Activated CD8-positive, alpha-beta memory T cell treated with anti-CD3 and anti-CD28 coated beads, Interleukin-2, amount 50 U/mL, for 4 hours (primary cell): ENCODE measurements around the gene VASN.

ENCODE experiments used
- DNase-seq: peaks from one replicate; pipeline ENCODE4 v3.0.0-alpha.2; 2020

The VASN gene

DNA sequence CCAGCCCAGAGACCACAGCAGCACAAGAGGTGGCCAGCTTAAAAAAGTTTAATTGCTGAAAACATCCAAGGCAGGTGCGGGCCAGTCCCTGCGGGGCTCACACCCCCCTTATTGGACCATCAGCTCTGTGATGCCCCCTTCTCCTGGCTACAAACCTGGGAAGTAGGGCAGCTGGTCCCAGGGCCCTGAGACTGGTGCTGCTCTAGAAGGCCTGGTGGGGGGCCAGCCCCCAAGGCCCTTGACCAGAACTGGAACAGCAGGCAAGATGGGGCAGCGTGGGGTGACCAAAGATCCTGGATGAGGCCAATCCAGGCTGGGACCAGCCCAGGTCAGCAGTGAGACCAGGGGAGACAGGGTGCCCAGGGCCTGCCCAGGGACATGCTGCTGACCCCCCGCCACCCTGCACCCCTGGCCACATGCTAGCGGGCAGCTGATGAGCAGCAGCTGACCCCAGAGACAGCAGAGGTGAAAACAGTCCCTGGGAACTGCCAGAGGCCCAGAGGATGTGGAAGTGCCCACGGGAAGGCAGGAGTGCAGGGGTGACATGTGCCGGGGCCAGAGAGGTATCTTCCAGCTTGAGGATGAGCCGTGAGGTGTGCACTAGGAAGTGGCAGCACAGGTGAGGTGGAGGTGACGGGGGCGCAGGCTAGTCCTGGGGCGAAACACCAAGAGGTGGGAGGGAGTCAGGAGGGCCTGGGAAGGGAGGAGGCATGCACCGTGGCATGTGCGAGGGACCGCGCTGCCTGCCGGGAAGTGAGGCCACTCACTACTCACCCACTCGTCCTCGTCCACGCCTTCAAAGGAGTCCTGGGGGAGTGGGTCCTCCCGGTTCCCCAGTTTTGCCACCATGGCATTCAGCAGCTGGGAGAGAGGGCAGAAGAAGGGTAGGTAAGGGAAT lies 16.9 kb upstream of the VASN start:
- no peak for DNase-seq

DNA sequence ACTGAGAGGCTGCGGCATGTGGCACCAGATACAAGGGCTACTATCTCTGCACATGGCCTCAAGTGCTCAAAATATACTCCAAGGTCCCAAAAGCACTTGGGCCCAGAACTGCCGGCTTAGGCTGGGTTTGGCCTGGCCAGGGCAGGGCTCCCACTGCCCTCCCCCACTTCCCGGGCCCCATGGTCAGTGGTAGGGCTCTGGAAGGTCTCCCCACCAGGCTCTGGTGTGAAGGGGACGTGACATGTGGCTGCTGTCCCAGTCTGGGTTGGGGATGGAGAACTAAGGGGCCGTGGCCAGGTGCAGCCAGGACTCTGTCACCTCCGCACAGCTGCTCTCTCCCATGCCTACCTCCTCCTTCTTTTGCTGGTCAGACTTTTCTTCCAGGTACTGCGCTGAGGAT lies 14.8 kb upstream of the VASN start:
- DNase-seq, result no peak

DNA sequence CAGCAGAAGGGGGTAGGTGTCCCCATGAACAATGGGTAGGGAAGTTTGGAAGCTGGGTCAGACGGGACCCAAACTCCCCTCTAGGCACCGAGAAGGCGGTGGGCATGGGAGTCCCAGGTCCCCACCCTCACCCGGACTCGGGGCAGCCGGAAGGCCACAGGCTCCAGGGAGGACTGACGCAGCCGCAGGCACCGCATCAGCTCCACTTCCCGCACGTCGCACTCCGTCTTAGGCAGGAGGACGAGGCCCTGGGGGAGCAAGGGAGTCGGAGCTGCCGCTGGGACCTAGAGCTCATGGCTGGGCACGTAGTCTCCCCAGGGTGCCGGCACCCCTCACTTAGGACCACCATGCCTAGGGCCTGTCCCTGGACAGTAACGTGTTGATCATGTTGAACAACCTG lies 13.4 kb upstream of the VASN start:
- no peak for DNase-seq

DNA sequence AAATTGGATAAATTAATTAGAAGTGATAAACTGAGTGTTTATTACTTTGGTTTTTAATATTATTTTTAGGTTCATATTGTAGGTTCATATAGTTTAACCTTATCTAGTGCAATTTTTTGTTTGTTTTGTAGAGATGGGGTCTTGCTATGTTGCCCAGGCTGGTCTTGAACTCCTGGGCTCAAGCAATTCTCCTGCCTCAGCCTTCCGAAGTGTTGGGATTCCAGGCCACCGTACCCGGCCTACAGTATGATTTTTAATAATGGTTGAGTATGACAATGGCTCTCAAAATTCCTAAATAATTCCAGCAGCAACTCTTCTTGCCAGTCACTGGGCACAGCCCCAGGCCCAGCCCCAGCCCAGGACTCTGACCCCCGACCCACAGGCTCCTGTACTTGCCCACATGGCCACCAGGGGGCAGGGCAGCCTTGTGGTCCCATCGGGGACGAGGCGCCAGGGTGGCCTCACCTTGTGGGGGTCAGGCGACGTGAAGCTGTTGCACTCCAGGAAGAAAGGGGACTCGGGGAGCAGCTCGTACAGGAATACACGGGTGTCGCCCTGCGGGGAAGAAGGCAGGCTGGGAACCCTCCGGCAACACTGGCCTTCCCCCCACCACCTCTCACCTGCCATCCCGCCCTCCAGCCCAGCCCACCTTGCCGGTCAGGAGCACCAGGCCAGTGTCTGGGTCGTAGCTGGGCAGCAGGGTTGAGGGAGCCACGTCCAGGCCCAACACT lies 12.7 kb upstream of the VASN start:
- peak; percentile 72 for DNase-seq

DNA sequence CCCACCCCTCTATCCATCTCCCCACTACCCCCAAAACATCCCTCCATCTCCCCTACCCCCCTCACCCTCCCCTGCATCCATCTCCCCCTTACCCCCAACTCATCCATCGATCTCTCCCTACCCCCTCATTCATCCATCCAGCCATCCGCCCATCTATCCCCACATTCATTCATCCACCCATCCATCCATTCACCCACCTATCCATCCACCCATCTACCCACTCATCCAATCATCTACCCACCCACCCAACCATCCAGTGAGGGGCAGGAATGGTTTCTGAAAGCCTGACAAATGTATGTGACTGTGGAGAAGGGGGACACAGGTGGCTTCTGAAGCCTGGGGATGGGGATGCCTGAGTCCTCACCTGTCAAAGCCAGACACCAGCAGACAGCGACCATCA lies 11.7 kb upstream of the VASN start:
- DNase-seq, result no peak

DNA sequence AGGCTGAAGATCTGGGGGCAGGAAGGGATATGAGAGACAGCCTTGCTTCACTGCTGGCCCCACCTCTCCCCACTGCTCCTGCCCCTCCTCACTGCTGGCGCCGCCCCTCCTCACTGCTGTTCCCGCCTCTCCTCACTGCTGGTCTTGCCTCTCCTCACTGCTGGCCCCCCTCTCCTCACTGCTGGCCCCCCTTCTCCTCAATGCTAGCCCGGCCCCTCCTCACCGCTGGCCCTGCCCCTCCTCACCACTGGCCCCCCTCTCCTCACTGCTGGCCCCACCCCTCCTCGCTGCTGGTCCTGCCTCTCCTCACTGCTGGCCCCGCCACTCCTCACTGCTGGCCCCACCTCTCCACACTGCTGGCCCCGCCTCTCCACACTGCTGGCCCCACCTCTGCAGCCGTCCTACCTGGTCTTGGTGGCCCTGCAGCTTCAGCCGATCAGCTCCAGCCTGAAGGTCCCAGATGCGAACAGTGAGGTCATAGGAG lies 11.1 kb upstream of the VASN start:
- DNase-seq, result no peak

DNA sequence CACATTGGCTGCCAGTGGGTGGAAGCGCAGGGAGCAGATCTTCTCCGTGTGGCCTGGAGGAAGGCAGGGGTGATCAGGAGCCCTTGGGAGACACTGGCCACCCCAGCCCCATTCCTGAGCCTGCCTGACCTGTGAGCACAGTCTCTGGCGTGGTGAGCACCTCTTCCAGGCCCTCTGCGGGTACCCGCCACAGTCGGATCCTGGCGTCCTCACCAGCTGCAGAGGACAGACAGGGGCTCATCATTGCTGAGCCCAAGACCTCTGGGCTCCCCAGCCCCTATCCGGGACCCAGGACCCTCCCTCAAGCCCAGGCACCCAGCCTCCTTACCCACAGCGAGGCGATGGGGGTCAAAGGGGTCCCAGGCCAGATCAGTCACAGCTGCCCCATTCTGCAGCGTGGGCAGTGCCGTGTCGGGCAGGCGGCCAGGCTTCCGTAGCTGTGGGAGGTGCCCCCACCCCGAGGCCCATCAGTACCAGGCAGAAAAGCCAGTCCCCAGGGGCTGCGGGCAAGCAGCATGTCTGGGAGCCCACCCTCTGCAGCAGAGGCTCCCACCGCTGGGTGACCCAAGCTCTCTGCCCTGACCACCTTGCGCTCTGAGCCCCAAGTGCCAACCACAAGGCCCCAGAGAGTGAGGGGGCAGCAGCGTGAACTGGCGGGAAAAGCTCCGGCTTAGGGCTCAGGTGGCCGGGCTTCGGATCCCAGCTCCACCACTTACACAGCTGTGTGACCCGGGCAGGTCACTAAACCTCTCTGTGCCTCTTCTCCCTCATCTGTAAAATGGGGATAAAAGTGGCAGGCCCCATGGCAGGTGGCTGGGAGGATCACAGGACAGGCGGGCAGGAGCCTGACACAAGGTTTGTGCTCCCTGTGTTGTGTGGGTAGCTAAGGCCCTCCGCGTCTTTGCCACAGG lies 10.4 kb upstream of the VASN start:
- no peak for DNase-seq

DNA sequence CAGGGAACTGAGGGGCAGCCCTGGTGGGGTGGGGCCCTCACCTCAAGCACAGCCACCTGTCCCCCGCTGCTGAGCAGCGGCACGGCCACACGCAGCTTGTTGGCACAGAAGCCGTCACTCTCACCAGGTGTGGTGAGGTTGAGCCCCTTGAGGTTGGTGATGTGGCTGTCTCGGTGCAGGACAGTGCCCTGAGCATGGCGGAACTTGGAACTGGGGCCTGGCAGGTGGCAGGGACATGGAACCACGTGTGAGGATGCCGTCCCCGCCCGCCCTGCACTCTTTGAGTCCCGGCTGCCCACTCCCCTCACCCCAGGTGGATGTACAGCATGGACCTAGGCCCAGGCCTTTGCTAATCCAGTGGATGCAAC lies 9.7 kb upstream of the VASN start:
- no peak for DNase-seq

DNA sequence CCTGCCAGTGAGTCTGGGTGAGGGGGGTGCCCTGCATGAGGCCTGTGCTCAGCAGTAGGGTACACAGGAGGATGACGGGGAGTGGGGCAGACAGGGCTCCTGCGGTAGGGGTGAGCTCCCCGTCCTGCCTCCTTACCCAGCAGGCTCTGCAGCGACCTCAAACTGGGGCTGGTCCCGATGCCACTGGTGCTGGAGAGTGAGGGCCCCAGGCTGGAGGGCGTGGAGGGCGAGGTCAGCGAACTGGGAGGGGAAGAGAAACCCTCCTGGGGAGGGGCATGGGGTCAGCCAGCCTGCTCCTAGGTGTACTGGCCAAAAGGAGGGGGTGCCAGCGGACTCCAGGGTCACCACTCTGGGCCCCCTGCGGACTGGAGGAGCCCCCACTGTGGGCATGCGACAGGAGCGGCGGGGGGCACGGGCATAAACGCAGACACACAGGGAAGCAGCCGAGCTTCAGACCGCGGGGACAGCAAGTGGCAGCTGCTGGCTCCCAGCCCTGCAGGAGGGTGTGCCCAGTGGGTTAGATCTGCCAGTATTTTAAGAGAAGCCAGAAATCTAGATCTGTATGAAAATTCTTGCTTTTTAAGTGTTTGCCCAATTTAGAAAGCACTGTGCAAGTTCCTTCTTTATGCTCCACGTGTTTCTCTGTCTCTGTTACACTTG lies 9.0 kb upstream of the VASN start:
- DNase-seq, result no peak

DNA sequence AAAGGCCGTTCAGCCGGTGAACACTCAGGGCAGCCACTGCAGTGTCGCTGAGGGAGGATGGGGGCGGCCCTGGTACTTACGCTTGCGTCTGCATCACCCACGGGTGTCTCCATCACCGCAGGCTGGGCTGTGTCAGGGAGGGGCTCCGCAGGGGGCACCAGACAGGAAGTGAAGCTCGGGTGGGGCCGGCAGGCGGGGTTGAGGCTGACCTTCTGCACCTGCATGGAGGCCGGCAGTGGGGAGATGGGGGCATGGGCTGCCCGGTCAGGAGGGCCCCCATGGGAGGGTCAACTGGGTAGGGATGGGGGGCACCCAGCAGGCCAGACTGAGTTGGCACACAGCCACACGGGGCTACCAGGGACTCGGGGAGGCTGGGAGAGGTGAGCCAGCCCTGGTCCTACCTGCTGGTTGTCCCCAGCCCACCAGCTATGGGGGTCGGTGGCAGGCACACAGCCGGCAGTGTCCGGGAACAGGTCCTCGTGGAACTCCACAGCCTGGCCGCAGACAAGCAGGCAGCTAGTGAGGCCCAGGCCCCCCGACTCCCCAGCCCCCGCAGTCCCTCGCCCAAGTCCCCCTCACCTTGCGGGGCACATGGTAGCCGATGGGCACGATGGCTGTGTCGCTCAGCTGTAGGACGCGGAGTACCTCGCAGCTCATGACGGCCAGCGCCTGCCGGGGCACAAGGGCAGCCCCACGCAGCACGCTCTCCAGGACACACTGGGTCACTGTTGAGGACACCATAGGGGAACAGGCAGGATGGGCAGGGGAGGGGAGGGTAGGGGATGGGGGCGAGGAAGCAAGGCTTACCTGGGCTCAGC lies 7.2 kb upstream of the VASN start:
- DNase-seq, result no peak

DNA sequence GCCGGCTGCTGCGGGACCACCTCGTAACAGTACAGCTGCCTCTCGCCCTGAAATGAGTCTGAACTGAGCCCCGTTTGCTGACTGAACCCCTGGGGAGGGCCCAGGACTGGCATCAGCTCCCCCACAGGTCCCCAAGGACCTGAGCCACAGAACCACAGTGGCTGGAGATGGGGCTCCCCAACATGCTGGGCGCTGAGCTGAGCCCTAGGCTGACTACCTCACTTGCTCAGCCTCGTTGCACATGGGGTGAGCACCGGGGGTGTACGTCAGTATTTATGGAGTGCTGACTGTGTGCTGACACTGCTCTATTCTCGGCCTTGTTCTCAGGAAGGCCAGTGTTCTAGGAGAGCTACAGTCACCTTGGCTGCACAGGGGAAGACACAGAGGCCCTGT lies 6.6 kb upstream of the VASN start:
- DNase-seq, result no peak

DNA sequence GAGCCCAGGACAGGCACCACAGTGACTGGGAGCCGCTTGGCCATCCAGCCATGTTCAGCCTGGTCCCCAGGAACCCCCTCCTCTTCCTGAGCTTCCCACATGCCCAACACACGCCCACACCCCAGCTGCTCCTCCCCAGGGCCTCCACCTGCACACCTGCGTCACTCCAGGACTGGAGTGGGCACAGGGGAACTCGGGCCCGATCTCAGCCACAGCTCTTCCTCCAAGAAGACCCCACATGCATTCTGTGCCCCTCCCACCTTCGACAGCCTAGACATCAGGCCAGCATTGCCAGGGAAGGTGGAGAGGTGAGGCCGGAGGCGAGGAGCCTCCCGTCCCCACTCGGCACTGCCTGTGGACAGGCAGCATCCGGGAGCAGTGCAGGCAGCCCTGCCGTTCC lies 6.0 kb upstream of the VASN start:
- DNase-seq, result no peak

DNA sequence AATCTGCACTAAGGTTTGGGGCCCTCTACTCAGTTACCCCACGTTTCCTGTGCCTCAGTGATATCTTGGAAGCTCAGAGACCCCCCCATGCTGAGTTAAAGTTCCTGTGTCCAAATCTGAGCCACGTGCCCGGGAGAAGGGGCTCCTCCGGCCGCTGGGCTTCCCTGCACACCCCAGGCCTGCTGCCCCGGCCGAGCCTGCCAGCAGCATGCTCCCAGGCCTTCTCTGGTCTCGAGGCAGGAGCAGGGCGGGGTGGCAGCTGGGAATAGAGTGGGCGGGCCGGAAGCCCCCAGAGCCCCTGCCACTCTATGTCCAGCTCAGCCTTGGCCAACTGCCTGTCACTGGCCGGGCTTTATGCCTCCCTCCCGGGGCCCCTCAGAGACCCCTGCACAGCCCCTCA lies 5.6 kb upstream of the VASN start:
- no peak for DNase-seq

DNA sequence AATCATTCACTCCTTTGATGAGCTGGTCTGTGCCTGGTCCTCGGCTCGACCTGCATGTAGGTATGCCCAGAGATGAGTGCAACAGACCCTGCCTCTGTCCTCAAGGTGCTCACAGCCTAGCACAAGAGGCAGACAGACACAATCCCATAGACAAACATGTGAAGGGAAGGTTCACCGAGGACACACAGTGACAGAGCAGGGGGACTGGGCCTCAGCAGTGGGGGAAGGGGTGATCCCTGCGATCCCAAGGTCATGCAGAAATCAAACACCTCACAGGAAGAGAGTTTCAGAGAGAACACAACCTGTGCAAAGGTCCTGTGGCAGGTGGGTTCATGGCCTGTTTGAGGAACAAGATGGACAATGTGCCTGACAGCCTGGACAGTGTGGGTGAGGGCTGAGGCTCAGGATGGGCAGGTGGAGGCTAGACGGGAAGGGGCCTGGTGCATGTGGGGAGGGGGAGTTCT lies 4.2 kb upstream of the VASN start:
- no peak for DNase-seq

DNA sequence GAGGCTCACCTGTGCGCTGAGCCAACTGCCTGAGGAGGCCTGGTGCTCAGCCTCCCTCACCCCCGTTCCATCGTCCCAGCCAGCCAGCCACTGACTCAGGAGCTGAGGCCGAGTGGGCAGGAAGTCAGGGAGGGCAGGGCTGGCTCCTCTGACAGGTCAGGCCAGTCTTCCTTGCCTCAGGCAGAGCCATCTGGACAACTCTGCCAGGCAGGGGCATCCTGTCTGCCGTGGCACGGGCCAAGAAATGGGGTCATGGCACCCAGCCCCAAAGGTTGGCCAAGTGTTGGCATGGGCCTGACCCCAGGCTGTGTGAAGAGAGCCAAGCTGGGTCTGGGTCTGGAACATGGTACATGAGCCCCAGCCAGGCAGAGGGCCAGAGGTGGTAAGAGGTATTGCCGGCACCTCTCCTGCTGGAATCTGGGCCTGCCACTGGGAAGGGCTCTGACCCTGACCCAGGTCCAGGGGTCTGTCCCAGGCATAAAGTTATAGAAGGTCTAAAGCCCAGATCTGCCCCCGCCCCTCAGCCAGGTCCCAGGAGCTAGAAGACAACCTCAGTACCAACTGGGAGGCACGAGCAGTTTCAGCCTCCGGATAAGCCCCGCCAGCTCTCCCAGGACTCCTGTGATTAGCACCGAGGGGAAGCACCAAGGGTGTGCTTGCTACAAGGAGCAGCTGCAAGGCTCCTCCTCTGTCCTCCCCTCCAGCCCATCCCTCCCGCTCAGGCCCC lies 2.5 kb upstream of the VASN start:
- DNase-seq, result no peak

DNA sequence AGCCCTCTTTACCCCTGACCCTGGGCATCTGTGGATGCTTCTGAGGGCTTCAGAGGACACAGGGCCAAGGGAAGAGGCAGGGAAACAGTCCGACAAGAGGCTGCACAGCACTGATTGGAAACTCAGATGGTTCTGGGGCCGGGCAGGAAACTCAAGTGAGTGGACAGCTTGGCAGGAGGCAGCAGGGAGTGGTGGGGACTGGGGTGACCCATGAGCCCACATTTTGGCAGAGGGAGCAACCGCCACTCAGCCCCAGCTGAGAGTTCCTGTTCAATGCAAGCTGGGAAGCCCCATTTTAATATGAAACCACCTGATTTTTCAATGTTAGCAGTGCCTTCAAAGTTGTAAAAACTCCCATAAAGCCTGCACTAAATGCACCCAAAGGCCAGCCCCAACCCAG lies 1.5 kb upstream of the VASN start:
- DNase-seq, result no peak

DNA sequence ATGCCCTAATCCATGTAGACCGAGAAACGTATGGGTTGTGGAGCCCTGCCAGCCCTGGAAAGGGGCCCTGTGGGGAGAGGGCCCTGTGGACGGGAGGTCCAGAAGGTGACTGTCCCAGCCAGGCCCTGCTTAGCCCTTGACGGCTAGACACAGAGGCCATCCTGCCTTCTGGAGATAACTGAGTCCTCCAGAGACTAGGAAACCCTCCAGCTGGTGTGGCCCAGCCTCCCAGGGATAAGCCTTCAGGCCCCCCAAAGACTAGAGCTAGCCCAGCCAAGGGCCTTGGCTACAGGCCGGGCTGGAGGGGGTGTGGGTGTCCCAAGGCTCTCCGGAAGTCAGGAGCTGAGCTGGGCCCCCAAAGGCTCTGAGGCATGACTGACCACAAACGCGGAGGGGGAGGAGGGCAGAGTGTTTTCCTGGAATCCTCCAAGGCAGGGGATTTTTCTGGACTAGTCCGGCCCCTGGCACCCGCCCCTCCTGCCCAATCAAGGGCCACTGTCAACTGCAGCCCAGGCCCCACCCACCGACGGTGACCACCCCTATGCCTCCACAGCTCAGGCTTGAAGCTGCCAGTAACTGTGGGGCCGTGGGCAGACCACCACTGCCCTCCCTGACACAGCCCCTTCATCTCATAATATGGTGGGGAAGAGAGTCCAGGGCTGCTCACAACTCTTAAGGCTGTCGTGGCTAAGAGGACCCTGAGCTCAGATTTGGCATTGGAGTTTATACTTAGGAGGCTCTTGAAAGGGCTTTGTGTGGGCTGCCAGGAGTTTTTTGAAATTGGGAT lies 885 bp upstream of the VASN start:
- DNase-seq, result no peak

DNA sequence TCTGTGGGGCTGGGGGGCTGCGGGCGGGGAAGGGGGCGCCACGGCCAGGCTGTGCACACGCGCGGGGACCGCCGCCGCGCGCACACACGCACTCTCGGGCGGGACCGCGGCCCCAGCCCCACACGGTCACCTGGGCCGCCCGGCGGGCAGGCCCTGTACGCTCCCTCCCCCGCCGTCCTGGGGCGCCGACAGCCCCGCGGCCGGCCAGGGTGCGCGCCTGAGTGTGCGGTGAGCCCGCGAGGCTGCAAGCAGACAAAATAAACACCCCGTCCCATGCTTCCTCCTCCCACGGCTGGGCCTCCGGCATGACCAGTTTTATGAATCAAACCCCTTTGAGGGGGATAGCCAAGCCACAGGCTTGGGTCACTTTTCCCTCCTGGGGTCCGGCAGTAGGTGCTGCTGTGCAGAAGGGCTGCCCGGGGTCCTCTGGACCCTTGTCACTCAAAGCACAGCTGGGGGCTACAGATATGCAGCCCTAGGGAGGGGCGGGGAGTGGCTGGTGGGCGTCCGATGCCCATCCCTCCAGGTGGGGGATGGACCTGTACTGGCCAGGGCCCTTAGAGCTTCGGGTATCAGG lies 441 bp downstream of the VASN start:
- DNase-seq, result no peak

DNA sequence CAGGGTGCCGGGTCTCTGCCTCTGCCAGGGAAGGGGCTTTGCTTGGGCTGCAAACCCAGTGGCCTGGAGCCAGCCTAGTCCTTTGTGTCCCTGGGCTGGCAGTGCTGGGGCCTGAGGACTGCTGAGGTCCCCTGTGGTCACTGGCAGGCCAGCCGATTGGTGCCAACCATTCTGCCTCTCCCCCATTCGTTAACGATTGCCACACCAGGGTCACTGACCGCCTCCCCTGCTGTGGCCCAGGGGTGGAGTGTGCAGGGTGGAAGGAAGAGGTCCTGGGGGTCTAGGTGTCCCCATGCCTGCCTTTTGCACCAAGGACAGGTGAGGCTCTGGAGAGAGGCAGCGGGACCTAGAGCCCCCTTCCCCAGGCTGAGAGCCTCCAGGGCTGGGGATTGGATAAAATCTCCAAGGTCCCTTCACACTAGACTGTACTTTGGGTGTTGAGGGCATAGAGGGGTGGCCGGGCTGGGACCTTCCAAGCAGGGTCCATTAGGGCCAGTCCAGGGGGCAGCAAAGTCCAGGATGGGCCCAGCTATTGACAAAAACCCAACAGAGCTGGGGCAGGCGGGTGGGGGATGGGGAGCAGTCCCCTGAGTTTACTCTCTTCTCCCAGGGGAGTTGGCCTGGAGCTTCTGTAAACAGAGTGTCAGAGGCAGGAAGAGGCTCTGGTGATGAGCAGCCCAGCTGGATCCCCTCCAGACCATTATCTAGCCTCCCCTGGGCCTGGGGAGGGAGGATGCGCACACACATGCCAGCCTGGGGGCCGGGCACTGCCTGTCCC lies 1.1 kb downstream of the VASN start:
- DNase-seq, result no peak
